G401 (cell line): ENCODE measurements around the gene TMEM53. TPM values are rescaled to one million over a fixed set of nuclear protein-coding genes. Genes with fewer than 3 reads are reported as not detected.
"Not testable (repeated sequence)": the region's sequence is repeated elsewhere in the genome, so short reads cannot be mapped to it uniquely, and the experiment has no call there.

Experiments used
- DNase-seq: peaks from one replicate; pipeline ENCODE4 v3.0.0-alpha.2; 2015; ENCODE audit warnings: low spot score
- in situ Hi-C: cut with HindIII; loops from 2 replicates; pipeline ENCODE4 v1.10.0; 2016; ENCODE audit warnings: low sequenced_read_pairs, mixed read lengths
- total RNA-seq: library from RNA; depleted of rRNA; stranded (reverse); fragments of >200 nt; shearing (Covaris generic); gene quantifications from 2 replicates; pipeline ENCODE4 v1.2.3, GENCODE V29; 2014

Gene TMEM53
- total RNA-seq, 1 experiment from 2014 or later, result 23.1 TPM

DNA sequence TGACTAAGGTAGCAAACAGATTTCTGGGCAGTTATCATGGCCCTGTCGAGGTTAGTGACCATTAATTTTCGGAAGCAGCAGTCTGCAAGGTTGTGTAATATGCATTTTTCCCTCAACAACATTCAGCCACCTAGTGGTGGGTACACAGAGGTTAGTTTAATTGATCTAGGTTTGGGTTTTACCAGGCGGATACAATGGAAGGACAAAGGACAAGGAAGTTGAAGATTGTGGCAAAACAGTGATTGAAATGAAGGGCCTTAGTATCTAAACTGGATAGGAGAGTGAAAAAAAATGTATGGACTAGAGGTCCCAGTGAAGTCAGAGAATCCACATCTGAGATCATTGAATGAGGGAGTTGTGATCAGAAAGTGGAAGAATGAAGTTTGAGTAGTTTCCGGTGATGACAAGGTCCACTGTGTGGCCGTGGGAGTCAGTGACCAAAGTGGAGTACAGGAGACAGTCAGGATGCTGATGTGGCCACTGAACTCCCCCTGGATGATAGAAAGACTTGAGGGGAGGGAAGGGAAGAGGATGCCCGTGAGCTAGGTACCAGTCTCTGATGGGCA, 3.0 kb upstream of the TMEM53 start:
- peak; percentile 12 for DNase-seq
- in situ Hi-C loops, result no loop called here

DNA sequence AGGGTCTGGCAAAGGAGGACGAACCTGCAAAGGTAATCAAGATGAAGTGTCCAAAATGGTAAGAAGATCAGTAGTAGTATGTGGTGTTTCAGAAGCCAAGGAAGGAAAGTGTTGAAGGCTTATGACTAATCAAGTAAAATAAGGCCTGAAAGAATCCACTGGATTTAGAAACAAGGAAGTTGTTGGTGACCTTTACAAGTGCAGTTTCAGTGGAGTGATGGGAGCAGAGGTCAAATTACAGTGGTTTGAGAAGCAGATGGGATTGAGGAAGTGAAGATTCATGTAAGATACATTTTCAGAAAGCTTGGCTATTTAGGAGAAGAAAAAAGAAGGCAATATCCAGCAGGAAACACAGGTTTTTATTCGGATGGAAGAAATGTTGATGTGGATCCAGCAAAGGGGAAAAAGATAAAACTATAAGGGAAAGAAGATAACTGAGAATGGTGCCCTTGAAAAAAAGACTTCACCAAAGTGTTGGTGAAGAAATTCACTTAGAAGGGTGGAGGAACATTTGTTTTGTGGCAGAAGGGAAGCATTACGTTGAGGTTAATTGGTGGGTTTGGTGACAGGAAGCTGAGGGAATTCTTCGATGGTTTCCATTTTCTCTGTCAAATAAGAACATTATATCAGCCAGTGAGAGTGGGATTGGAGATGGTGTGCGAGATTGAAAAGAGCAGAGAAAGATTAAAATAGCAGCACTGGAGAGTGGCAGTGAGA, 2.4 kb upstream of the TMEM53 start:
- in situ Hi-C loops, result no loop called here
- no peak for DNase-seq

DNA sequence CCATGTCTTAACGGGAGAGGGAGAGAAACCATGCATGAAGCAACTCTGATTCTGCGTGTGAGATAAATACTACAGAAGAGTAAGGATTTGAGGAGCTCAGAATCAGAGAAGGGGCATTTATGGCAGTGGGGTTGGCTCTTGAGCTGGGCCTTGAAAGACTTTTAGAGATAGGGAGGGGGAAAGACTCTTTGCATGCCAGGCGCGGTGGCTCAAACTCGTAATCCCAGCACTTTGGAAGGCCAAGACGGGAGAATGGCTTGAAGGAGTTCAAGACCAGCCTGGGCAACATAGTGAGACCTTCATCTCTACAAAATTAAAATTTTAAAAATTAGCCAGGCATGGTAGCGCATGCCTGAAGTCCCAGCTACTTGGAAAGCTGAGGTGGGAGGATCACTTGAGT, 905 bp upstream of the TMEM53 start:
- in situ Hi-C loops, result no loop called here
- DNase-seq, result no peak

DNA sequence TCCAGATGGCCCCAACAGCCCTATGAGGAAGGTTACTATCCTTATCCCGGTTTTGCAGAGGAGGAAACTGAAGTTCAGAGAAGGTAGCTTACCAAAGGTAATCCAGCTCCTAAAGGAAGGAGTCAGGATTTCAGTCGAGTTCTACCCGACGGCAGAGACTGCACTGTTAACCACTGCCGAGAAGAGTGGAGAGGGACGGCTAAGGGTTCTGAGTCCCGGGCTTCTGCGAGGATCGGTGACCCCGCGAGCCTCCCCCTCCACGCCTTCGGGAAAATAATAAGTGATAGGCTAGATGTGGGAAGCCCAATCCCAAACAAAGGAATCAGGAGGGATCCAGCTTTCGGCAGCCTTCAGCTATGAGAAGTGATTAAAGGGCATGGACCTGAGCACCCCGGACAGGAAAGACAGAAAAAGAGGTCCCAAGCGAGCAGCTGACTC, 587 bp downstream of the TMEM53 start:
- no peak for DNase-seq
- in situ Hi-C loops, result no loop called here

DNA sequence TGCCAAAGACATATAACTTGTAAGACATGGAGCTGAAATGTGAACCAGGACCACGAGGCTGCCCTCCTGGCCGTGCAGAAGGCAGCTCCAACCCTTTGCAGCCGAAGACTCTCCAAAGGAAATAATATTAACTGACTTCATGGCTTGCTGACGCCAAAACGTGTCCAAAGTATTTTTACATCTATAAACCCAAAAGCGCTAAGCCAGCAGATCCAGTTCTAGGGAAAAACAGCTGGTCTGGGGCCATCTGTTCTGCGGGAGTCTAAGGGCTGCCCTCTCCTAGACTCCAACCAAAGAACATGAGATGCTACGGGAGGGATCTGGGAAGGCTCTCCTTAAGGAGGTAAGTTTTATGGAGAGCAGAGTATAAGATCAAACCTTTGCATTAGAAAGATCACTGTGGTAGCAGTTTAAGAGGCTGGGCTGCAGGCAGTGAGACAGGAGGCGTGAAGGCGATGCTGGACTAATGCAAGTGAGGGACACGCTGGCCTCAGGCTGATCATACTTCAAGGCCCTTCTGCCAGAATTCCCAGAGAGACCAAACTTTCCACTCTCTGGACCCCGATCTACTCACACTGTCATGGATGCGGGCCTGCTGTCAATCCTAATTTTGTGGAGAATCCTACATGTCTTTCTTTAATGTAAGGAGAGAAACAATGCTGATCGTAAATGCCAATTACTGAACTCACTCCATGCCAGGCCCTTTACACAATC, 1.2 kb downstream of the TMEM53 start:
- no peak for DNase-seq
- in situ Hi-C loops, result no loop called here

DNA sequence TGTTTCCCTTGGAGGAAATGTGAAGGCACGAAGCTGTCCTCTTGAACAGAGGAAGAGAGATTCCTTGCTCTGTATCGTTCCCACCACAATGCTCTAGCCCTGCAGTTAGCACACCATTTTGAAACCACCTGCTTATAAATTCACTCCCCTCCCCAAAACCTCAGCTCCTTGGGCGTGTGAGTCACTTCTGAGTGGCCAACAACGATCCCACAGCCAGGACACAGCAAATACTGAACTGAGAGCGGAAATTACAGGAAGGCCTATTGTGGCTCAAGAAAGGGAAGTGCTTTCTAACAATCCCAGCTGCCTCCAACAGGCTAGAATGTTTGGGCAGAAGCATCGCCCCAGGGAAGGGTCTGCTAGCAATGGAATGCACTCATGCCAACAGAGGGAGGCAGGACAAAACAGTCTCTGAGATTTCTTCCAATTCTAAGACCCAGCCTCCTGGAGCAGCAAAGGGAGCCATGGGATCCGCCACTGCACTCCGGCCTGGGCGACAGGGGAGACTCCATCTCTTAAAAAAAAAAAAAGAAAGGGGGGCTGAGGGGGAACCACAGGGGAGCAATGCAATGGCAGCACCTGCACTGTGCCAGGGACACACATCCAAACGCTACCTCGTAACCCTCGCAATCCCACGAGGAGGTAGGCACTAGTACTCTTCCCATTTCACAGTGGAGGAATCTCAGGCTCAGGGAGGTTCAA, 1.9 kb downstream of the TMEM53 start:
- in situ Hi-C loops, result no loop called here

DNA sequence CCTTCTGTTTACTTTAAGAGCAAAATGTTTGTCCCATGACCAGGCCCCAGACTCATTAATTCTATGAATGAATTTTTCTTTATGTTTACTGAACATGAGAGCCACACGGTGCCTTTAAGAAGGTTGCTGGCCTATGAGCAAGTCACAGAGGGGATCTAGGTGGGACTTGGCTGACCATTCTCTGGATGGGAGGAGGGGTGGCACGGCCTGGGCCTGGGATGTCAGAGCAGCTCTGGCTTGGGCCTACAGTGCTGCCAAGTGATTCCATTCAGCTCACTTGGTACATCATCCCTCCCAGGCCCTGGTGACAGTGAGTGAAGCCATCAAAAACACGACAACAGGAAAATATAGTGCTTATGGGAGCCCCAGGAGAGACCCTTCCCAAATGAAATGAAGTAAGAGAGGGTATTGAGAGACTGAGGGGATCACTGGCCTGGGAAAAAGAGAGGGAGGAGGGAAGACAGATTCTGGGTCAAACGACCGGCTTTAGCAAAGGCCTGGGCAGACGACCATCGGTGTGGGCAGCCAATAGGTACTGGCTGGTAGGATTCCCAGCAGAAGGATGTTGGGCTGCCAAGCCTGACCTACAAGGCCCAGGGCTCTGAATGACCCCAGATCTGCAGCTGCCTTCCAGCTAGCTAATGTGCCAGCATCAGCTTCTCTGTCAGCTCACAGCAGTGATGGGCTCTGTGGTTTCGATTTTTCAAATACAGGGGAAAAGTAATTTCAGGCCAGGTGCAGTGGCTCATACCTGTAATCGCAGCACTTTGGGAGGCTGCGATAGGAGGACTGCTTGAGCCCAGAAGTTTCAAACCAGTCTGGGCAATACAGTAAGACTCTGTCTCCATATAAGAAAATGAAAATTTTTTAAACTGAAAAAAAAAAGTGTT, 3.3 kb downstream of the TMEM53 start:
- in situ Hi-C loops, result no loop called here
- DNase-seq, result peak; percentile 59

More for the DNA sequence above, 1.9 kb downstream of the TMEM53 start:
- DNase-seq, result no peak

DNA sequence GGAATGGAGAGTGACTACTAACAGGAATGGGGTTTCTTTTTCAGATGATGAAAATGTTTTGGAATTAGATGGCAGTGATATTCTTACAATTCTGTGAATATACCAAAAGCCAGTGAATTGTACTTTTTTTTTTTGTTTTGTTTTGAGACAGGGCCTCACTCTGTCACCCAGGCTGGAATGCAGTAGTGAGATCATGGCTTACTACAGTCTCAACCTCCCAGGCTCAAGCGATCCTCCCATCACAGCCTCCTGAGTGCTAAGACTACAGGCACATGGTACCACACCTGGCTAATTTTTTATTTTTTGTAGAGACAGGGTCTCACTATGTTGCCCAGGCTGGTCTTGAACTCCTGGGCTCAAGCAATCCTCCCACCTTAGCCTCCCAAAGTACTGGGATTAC, 7.6 kb downstream of the TMEM53 start:
- in situ Hi-C loops, DNase-seq: not testable (repeated sequence)

DNA sequence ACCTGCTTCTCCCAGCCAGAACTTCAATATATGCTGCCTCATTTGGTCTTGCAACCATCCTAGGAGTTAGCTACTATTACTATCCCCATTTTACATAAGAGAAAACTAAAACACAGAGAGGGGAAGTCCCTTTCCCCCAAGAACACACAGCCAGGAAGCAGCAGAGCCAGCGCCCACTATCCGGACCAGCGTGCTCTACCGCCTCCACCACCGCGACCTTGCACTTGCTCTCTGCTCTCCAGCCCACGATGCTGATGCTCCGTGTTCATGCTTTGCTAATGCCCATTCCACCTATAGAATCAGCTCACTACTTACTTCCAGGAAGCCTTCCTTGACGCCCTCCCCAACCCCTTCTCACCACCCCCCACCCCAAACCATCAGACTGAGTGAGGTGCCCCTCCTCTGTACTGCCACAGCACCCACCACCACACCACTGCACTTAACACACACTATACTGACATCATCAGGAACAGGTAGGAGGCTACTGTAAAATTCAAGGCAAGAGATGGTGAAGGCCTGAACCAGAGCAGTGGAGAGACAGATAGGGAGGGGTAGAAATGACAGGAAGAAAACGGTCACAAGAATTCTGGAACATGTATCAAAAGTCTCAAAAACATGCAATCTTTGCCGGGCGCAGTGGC, 9.4 kb downstream of the TMEM53 start:
- in situ Hi-C loops, result no loop called here
- no peak for DNase-seq

DNA sequence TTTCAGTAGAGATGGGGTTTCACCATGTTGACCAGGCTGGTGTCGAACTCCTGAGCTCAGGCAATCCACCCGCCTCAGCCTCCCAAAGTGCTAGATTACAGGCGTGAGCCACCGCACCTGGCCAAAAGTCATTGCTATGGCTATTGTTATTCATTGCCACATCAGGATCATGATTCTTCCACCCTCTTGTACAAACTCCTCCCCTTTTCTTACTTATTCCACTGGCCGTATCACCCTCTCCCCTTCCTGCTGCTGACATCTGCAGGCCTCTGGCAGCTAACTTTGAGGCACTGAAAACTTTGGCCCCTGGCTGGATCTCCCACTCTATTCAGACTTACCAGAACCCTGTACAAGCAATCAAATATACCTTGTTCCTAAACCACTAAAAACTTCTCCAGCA, 10.9 kb downstream of the TMEM53 start:
- no peak for DNase-seq
- in situ Hi-C loops, result no loop called here

DNA sequence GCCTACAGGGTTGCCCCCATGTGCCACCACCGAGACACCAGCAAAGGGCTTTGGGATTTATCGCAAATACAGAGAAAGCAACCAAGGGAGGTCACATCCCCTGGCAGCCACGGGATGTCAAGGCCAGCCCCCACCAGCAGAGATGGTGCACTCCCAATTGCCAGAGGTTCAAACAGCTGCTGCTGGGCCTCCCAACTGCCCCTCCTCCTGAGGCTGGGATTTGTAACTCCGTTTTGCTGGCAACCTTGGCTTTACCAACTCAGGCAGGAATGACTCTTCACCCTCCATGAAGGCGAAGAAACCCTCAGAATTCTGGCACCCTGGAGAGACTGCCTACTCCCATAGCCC, 11.6 kb downstream of the TMEM53 start:
- in situ Hi-C loops, result no loop called here
- DNase-seq, result no peak

DNA sequence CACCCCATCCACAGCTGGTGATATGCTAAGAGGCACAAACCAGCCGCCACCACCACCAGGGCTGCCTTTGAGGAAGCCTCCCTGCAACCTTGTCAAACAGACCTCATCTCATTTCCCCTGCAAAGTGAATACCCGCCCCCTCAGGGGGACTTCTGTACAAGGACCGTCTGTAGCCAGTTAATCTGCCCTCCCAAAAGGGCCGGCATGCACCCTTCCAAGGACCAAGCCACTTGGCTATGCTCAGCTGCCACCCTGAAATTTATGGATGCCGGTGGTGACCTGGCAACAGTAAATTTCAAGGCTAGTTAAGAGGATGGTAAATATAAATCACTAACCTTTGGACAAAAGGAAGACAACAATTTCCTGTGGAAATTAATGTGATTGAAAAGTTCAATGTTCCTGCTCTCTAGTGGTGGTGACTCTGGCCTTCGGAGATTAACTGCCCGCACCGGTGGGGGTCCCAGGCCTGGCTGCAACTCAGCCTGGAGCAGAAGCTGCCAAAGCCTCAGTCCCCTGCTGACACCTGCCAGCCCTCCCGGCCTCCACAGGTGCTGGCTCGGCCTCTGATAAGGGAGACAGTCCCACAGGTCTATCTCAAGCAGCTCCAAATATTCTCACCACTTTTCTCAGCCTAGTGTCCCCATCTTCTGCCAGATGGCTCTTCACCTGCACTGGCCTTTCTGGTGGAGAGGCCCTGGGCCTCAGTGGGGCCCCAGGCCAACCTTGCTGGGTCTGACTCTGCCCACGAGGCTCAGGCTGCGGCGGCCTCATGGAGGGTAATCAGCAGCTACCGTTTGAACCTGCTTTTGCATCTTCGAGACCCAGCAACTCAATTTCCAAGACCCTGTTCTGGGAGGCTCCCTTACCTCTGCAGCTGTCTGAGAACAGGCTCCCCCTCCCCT, 12.2 kb downstream of the TMEM53 start:
- in situ Hi-C loops, result no loop called here
- DNase-seq, result no peak

DNA sequence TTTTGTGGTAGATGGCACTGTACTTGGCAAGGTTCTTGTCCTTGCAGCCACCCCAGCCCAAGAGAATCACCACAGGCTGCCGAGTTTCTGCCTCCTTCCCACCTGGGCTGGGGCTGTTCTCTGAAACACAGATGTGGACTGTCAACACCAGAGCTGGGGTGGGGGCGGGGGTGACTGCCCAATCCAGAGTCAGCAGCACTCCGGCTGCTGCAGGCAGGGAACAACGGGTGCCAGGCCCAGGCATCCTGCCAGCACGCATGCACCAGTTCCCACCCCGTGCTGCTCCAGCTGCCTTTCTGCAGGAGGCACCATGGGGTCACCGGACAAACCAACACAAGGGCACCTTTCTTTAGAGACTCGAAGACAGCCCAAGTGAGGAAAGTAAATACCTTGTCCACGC, 14.1 kb downstream of the TMEM53 start:
- in situ Hi-C loops, result no loop called here
- no peak for DNase-seq

DNA sequence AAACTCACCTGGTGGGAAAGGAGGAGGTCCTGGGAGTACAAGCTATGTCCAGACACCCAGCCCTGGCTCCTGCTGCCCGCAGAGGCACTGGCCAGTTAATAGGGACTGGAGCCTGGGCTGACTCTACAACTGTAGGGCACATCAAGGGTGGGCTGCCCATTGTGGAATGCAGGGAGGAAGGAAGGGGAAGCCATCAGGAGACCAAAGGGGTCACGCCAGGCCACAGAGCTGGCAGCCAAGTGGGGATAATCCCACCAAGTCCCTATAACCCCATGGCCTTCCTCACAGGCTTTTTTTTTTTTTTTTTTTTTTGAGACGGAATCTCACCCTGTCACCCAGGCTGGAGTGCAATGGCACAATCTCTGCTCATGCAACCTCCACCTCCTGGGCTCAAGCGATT, 14.7 kb downstream of the TMEM53 start:
- in situ Hi-C loops, result no loop called here
- no peak for DNase-seq

DNA sequence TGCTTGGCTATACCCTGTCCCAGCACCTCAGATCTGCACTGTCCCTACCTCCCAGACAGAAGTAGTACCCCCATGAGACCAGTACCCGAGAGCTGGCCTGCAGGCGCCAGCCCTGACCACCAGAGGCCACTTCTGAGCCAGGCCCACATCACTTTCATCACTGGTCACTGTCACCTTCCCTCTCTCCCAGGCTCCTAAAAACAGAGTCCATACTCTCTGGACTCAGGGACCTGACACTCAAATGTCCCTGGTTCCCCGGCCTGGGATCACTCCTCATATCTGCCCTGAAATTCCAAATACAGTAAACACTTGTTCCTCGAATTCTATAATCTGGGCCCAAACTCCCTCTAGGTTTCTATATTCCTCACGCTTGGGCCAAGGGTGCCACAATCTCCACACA, 18.7 kb downstream of the TMEM53 start:
- in situ Hi-C loops, result no loop called here
- DNase-seq, result no peak

DNA sequence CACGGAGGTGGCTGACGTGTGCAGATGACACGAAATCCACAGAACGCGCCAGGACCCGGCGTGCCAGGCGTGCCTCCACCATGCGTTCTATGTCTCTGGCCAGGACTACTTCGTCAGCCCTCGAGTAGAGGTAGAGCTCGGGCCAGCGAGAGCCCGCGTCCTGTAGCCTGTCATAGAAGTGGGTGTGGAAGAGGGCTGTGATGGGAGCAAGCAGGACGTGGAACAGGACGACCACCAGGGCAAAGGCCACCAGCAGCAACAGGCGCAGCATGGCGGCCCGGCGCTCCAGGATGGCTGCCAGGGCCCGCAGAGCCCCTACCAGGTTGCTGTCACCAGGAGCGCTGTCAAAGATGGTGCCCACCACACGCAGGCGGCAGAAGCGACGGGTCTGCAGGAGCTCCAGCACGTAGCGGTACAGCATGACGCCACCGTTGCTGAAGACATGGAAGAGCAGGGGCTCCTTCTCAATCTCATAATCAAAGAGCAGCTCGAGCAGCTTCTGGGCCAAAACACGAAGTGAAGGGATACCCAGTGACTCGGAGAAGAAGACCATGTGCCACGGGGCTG, 19.6 kb downstream of the TMEM53 start:
- no peak for DNase-seq
- in situ Hi-C loops, result no loop called here
